ENCODE results near the gene KIF1C. TPM values are rescaled to one million over a fixed set of nuclear protein-coding genes. Genes with fewer than 3 reads are reported as not detected.

Gene KIF1C
- total and polyA plus RNA-seq, 9 of the 15 experiments (the other 6 are each of a cell fraction or from before 2014, with no cell fraction given): 0.38 to 68.4 (median 25.1) TPM

DNA sequence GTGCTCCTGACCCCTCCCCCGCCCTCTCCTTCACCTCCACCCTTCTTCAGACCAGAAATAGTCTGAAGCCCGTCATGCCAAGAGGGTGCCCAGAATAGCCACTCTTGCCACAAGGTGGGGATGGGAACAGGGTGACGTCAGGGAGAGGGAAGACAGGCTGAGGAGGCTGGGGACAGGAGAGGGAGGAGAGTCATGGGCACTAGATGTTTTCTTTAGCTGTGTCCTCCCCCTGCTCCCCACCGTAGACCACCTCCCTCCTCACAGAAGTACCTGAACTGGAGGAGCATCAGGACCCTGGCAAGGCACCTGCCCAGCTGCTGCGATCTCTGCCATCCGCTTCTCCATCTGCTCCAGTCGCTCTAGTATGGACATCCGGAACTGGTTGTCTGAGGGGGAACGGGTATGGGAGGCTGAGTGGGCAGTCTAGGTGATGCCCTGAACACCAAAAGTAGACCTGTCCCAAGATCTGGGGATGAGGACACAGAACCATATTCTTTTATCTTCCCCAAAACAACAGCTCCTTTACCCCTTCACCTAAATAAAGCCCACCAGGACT, 23.6 kb upstream of the KIF1C start (continued):
- TF ChIP-seq, protein P1, sequence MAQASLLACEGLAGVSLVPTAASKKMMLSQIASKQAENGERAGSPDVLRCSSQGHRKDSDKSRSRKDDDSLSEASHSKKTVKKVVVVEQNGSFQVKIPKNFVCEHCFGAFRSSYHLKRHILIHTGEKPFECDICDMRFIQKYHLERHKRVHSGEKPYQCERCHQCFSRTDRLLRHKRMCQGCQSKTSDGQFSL (CRISPR knock-in tag; IDR thresholded peaks at IDR 0.05): no peak
- TF ChIP-seq, protein P1 (tag; IDR thresholded peaks at IDR 0.05): no peak
- no peak for TF ChIP-seq SAP30 (IDR thresholded peaks at IDR 0.05; ENCODE audit: borderline replicate concordance, insufficient read depth, low read depth, low read length, poor library complexity, severe bottlenecking)
- TF ChIP-seq HNRNPL (IDR thresholded peaks at IDR 0.05; ENCODE audit: low read depth, low read length): no peak
- no peak for TF ChIP-seq YBX1 (IDR thresholded peaks at IDR 0.05)
- no peak for TF ChIP-seq ESRRB (CRISPR knock-in tag; IDR thresholded peaks at IDR 0.05; ENCODE audit: borderline replicate concordance)
- no peak for TF ChIP-seq BMI1 (IDR thresholded peaks at IDR 0.05; ENCODE audit: low read length)
- TF ChIP-seq NCOA1 (IDR thresholded peaks at IDR 0.05; ENCODE audit: low read depth): no peak
- no peak for TF ChIP-seq SAFB2 (IDR thresholded peaks at IDR 0.05; ENCODE audit: borderline replicate concordance, low read depth, low read length, severe bottlenecking)
- TF ChIP-seq, protein P2, sequence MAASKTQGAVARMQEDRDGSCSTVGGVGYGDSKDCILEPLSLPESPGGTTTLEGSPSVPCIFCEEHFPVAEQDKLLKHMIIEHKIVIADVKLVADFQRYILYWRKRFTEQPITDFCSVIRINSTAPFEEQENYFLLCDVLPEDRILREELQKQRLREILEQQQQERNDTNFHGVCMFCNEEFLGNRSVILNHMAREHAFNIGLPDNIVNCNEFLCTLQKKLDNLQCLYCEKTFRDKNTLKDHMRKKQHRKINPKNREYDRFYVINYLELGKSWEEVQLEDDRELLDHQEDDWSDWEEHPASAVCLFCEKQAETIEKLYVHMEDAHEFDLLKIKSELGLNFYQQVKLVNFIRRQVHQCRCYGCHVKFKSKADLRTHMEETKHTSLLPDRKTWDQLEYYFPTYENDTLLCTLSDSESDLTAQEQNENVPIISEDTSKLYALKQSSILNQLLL (CRISPR knock-in tag; IDR thresholded peaks at IDR 0.05; ENCODE audit: borderline replicate concordance): no peak

All from K562 (cell line).